Jurkat, Clone E6-1 (cell line): ENCODE measurements around the gene P4HA1.
"Not testable (repeated sequence)": the region's sequence is repeated elsewhere in the genome, so short reads cannot be mapped to it uniquely, and the experiment has no call there.

Experiments
- DNase-seq: peaks from one replicate; pipeline ENCODE4 v3.0.0-alpha.2; 2011; ENCODE audit warnings: low read depth, low spot score
- H3K4me3 ChIP-seq: 2 replicates; pipeline ENCODE4 v1.5.1; 2011; ENCODE audit warnings: mild to moderate bottlenecking, low read length, control low read depth, moderate library complexity

Gene P4HA1

GRCh38 chr10:73000973-73001372 lies 95.7 kb downstream of the P4HA1 start:
- H3K4me3 ChIP-seq, result no peak overlapping the region
- DNase-seq, result no peak

DNA sequence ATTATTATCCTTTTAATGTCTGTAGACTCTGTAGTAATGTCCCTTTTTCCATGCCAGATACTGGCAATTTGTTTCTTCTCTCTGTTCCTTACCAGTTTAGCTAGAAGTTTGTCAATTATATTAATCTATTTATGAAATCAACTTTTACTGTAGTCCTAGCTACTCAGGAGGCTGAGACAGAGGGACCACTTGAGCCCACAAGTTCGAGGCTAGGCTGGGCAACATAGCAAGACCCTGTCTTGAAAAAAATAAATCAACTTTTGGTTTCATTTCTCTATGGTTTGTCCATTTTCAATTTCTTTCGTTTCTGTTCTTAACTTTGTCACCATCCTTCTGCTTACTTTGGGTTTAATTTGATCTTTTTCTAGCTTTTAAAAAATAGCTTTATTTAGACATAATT lies 99.6 kb downstream of the P4HA1 start:
- H3K4me3 ChIP-seq, result no peak overlapping the region
- DNase-seq, result no peak

DNA sequence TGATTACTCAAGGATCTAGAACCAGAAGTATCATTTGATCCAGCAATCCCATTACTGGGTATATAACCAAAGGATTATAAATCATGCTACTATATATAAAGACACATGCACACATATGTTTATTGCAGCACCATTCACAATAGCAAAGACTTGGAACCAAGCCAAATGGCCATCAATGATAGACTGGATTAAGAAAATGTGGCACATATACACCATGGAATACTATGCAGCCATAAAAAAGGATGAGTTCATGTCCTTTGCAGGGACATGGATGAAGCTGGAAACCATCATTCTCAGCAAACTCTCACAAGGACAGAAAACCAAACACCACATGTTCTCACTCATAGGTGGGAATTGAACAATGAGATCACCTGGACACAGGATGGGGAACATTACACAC lies 101.2 kb downstream of the P4HA1 start:
- not testable (repeated sequence) for DNase-seq, H3K4me3 ChIP-seq

GRCh38 chr10:72989771-72990170 lies 106.9 kb downstream of the P4HA1 start:
- H3K4me3 ChIP-seq, DNase-seq: not testable (repeated sequence)

GRCh38 chr10:72984618-72985017 lies 112.0 kb downstream of the P4HA1 start:
- not testable (repeated sequence) for H3K4me3 ChIP-seq

DNA sequence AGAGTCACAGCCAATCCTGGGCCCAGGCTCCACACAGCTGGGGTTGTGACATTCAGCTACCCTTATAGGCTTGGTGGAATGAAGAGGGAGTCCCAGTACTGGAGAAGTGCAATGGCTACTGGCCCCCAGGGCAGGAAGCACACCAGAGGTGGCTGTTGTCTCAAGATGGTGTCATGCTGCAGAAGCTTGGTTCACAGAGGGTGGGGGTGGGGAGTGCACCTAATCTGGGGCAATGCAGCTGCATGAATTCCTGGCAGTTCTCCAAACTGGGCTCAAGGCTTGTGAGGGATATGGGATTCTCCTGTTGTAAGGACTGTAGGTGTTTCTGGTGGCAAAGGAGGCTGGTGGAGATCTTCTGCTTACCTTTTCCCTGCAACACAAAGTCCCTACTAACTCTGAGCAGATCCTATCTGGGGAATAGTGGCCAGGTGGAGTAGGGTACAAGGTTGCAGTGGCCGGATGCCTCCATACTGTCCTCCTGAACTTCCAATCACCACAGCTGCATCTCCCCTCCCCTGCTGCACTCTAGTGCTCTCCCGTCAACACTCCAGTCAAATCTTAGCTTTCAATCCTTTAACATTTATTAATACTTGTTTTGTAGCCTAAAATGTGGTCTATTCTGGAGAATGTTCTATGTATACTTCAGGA lies 114.7 kb downstream of the P4HA1 start:
- H3K4me3 ChIP-seq, result no peak overlapping the region
- DNase-seq, result no peak

More at GRCh38 chr10:72984618-72985017, 112.0 kb downstream of the P4HA1 start:
- DNase-seq, result not testable (repeated sequence)

DNA sequence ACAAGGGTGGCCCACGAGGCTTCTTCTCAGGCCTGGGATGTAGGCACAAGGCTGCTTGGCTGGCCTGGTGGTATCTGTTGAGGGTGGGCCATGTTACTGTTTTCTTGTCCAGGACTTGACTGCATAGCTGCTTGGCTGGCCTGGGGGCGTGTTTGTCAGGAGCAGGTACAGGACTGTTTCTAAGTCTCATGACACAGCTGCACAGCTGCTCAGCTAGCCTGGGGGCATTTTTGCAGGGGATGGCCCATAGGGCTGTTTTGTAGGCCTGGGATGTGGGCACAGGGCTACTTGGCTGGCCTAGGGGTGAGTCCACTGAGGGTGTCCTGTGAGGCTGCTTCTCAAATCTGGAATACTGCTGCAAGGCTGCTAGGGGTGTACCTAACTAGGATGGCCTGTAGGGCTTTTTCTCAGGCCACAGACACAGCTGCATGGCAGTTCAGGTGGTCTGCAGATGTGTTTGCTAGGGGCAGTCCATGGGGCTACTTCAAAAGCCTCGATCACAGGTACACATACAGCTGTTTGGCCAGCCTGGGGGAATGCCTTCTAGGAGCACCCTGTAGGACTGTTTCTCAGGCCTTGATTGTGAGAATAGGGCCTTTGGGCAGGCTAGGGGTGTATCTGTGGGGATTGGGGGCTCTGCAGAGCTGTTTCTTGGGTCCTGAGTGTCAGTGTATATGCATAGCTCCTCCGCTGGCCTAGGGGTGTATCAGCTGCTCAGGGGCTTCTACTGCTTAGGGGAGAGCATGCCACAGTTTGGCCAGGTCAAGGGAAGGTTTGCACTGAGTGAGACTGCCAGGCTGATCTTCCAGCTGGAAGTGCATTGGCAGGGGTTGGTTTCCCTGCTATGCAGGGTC lies 115.4 kb downstream of the P4HA1 start:
- H3K4me3 ChIP-seq, result no peak overlapping the region
- DNase-seq, result no peak

DNA sequence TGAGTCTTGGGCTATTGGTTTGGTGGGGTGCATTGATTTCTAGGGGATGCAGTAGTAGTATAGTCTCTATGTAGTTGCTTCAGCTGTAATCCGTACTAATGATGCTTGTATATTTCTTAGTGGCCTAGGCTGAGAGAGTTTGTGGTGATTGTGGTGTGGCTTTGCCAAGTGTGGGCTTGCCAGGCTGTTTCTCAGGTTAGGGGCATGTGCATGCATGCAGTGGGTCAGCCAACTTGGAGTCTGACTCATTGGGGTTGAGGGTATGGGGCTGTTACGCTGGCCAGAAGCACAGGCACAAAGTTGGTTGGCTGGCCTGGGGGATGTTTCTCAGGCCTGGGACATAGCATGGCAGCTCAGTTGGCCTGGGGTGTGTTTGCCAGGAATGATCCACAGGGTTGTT lies 116.3 kb downstream of the P4HA1 start:
- H3K4me3 ChIP-seq, result no peak overlapping the region
- no peak for DNase-seq

DNA sequence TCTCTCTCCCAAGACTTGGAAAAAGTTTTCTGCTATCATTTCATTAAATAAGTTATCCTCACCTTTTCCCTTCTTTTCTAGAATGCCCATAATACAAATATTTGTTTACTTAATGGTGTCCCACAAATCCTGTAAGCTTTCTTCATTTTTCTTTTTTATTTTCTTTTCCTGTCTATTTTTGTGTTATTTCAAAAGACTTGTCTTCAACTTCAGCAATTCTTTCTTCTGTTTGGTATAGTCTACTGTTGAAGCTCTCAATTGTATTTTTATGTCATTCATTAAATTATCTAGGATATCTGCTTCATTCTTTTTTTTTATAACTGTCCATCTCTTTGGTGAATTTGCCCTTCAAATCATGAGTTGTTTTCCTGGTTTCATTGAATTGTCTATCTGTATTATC lies 117.0 kb downstream of the P4HA1 start:
- H3K4me3 ChIP-seq, result no peak overlapping the region
- no peak for DNase-seq

- H3K4me3 ChIP-seq, result no peak overlapping the region
- DNase-seq, result no peak
Observed at GRCh38 chr10:72976886-72977285, 119.8 kb downstream of the P4HA1 start.
